HUDEP-2 (cell line): Measurements from ENCODE around the gene HELZ.
"Not testable (repeated sequence)": the region's sequence is repeated elsewhere in the genome, so short reads cannot be mapped to it uniquely, and the experiment has no call there.

Experiments used
- DNase-seq, 76 experiments: peaks; one replicate each; lab custom pipeline; 2025; ENCODE audit not compliant: unreplicated experiment in 76 of 76; lab: John Stamatoyannopoulos, UW

Gene HELZ

DNA sequence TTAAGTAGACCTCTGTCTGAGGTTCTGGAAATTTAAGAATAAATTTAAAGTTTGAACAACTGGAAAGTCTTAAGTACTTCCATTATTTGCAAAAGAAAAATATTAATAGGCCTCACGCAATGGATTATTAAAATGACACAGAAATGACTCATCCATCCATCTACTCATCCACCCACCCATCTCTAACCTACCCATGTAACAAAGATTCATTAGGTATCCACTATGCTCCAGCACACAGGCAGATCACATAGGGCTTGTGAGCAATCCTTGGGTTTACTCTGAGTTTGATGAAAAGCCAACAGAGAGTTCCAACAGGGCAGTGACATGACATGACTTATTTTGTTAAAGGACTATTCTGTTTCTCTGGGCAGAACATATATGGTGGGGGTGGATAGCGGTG is 93.3 kb downstream of the HELZ start:
- DNase-seq: no peak

DNA sequence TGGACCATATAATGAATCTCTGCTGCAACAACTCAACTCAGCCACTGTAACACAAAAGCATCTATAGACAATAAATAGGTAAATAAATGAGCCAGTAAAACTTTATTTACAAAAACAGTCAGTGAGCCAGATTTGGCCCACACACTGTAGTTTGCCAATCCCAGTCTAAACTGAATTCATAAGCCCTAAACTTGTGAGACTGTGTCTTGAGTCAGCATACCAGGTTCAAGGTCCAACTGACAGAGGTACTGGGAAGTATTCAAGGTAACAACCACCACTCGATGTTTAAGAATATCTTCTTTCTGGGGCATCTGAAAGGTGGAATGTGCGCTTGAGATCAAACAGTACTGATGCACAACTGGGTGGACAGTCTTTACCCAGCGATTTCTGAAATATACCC is 94.2 kb downstream of the HELZ start:
- no peak for DNase-seq

DNA sequence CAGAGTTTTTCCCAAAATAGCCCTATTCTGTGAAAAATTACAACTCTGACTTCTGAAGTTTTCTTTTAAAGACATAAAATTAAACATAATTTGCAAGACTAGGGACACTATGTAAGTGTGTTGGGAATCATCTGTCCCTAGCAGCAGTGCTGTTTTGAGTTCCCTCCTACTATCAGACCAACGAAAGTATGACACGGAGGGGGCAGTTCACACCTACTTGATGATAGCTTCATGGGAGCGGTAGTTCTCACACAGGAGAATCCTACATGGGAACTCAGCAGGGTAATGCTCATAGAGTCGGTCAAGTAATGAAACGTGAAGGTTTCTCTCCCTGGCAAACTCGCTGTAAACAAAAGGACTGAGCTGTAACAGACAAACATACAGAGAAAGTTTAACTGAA is 96.6 kb downstream of the HELZ start:
- no peak for DNase-seq

DNA sequence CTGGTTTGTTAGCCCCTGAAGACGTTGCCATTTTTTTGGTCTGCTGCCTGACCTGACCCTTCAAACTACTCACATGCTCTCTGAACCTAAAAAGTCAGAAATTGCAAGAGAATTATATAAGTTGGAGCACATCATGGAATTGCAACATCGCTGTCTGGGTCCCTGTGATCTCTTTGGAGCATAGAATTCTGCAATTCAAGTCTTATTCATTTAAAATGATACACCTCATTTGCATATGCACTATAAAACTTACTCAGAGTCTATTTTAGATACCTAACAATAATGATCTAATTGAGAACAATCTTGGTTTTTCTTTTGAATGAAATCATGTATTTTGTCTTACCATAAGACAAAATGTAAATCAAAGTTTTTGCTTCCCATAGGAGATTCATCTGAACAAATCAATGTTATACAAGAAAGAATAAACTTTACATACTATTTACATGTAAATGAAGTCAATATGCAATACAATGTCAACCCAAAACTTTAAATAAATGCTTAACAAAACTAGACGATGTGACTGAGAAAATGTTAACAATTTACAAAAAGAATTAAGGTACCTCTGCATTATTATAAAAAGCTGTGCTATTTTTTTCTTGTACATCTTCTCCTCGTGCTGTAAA is 99.7 kb downstream of the HELZ start:
- DNase-seq: no peak

DNA sequence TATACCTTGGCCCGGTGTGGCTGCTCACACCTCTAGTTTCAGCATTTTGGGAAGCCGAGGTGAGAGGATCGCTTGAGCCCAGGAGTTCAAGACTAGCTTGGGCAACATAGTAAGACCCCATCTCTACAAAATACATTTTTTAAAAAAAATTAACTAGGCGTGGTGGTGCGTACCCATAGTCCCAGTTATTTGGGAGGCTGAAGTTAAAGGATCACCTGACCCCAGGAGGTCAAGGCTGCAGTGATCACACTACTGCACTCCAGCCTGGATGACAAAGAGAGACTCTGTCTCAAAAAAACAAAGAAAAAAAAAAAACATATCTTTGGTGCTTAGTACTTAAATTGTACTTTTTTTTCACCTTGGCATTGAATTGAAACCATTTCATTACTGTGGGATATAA is 101.7 kb downstream of the HELZ start:
- DNase-seq: no peak

DNA sequence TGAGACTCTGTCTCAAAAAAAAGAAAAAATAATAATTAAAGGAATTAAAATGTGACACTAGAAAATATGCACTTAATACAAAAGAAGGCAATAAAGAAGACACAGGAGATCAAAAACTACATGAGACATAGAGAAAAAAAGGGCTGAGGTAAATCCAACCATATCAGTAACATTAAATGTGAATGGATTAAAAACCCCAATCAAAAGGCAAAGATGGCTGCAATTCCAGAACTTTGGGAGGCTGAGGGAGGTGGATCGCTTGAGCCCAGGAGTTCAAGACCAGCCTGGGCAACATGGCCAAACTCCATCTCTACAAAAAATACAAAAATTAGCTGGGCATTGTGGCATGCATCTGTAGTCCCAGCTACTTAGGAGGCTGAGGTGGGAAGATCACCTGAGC is 103.0 kb downstream of the HELZ start:
- DNase-seq: not testable (repeated sequence)

DNA sequence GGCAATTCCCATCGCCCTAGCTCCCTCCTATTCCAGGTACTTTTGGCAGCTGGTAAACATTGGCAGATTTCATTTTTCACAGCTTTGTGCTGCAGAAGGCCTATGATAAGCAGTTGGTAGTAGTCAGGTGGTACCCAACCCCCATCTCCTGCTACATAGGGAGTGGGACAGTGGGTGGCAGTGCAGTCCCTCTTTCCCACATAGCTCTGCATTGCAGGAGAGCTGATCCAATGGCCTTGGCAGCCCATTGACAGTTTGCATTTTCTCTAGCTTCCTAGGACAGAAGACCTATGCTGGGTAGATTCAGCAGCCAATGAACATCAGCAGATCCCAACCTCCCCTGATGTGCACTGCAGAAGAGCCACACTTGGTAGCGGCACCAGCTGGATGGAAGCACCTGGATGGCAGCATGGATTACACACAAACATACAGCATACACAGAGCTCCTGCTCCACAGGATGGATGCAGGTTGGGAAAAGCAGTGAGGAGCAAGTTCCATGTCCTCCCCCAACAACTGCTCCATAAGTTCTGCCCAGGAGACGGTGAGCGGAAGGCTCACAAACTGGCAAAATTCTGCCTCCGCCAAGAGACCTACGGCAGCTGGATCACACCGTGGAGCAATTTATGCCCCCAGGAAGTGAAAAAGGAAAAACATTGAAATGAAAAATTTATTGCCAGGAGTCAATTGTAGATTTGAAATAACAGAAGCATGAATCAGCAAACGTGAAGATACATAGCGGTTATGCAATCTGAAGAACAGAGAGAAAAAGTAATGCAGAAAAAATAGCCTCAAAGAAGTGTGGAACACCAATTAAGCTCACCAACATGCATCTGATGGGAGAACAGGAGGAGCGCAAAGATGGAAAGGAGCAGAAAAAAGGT is 105.0 kb downstream of the HELZ start:
- peak in 3 of 76 experiments; percentile 5 to 10 (median 5) for DNase-seq

DNA sequence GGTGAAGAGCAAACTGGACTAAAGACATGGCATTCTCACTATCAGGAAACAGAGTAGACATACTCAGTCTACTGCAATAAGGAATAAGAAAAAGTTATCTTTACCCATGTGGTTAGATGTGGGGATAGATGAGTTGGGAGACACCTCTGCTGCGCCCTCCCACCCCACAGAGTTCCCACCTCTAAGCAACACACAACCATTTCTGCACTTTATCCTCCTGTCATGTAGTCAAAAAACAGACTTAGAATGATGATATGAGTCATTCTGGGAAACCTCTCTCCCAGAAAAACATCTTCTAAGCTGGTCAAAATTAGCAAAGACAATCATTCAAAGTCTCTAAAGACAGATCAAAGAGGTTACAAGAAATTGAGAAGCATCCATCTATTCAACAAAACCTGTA is 105.7 kb downstream of the HELZ start:
- no peak for DNase-seq

DNA sequence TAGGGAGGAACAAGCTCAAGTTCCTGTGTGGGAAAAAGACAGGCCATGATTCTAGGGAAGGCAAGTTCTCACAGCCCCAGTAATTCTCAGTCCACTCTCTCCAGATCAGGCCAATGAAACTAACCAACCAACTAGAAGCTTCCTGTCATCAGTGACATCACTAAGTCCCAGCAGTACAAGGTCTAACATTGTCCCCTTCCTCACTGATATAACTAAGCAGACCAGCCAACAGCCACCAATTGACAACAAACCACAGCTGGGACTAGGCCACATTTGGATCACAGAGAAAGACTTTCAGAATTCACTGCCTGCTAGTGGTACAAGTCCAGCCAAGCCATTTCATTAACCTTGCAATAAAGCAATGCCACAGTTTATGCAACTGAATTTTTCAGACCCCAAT is 106.6 kb downstream of the HELZ start:
- DNase-seq: no peak

DNA sequence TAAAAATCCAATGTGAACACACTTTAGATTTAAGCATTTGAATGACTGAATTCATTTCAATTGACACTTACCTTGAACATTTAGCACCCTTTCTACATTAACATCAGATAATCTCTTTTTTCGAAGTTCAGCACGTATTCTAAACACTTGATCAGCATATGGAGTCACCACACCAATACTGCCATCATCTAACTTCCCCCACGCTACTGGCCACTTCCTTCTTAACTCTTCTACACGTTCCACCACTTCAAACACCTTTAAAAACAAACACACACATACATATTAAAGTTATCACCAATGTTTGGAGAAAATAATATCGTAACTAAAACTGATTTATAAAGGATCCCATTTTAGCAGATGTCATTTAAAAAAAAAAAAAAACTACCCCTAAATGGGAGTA is 107.1 kb downstream of the HELZ start:
- no peak for DNase-seq

DNA sequence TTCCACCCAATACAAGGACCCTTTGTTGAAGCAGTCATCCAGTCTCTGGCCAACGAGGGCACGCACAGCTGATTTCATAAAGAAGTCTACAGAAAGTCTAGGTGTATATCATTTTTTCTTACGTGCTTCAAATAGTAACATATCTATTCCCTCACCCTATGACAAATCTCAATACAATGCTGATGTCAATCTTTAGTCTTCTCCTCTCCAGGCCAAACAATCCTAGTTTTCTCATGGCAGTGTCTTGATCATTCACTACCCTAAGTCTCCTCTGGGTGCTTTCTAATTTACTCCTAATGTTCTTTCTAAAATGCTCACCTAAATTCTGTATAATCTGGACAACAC is 108.0 kb downstream of the HELZ start:
- no peak for DNase-seq

DNA sequence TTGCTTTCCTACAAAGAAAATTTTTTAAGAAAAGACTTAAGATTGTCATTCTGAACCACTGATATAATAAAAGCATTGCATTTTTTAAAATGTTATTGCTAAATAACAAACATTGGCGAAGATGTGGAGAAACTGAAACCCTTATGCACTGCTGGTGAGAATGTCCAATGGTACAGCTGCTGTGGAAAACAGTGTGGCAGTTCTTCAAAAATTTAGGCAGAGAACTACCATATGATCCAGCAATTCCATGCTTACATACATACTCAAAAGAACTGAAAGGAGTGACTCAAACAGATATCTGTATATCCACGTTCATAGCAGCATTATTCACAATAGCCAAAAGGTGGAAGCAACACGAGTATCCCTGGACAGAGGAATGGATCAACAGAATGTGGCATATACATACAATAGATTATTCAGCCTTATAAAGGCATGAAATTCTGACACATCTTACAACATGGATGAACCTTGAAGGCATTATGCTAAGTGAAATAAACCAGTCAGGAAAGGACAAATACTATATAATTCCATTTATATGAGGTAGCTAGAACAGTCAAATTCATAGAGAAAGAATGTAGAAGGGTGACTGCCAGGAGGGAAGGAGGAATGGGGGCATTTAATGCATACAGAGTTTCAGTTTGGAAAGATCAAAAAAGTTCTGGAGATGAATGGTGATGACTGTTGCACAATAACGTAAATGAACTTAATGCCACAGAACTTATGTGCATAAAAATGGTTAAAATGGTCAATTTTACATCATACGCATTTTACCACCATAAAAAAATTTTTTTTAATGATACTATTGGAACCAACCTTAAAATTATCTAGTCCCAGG is 108.6 kb downstream of the HELZ start:
- no peak for DNase-seq

DNA sequence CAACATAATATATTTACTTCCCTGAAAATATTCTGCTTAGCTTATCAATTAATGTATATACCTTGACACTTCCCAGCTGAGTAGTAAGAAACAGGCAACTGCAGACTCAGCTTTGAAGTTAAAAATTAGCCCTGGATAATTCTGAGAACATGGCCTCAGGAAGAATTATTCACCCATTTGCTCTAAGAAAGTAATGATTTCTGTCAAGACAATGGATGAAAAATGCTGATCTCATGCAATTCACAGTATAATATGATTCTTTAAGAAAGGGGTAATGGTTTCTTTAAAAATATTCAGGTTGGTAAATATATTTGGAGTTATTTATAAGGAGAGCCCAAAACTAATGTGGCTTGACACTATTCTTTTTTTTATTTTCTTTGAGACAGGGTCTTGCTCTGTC is 111.8 kb downstream of the HELZ start:
- DNase-seq: no peak

DNA sequence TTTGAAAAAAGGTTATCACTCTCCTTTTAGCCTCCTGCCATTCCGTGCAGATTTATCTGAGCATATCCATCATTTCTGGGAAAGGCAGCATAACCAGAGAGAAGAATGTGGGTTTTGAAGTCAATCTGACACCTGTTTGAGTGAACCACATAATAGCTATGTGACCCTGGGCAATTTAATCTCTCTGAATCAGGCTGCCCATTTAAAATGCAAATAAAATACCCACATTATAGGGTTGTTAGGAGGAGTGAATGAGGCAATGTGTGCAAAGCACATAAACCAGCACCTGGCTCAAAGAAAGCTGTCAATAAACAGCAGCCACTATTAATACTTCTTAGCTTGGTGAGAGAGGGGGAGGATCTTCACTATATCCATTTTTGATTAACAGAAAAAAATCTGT is 112.6 kb downstream of the HELZ start:
- no peak for DNase-seq

DNA sequence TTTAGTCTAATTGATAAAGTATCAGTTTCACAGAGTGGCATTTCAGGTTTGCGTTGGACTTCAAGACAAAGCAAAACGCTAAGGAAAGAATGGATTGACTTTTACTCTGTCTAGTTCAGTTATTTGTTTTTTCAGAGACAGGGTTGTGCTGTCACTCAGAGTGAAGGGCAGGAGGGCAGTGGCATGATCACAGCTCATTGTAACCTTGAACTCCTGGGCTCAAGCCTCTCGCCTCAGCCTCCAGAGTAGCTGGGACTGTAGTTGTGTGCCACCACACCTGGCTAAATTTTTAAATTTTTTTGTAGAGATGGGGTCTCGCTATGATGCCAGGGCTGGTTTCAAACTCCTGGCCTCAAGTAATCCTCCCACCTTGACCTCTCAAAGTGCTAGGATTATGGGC is 114.2 kb downstream of the HELZ start:
- no peak for DNase-seq

DNA sequence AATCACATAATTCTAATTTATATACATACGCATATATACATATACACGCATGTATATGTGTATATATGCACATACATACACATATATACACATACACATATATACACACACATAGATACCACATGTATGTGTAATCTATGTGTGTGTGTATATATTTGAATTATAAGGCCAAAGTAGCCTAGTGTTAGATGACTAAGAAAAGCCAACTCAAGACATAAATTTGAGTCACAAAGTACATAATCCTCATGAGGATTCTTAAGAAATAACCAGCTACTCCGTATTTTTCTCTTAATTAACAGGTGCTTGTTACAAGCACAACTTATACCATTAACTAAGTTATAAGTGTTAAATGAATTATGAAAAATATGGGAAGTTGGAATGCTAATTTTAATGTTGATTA is 115.7 kb downstream of the HELZ start:
- no peak for DNase-seq

DNA sequence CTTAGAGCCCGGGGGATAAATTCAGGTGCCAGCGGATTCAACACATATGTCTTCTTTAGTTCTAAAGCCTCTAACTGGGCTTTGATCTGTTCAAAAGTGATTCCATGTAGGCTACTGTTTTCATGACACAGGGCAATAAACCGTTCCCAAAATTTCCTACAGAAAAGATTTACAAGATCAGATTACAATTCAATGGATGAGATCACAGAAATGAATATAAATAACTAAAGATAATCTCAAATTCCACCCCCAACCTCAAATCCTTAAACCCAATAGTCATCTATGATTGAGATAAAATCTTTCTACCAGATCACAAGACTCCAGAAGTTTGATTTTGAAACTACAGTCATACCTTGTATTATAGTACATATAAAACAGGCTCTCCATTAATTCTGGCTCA is 116.3 kb downstream of the HELZ start:
- DNase-seq: no peak

DNA sequence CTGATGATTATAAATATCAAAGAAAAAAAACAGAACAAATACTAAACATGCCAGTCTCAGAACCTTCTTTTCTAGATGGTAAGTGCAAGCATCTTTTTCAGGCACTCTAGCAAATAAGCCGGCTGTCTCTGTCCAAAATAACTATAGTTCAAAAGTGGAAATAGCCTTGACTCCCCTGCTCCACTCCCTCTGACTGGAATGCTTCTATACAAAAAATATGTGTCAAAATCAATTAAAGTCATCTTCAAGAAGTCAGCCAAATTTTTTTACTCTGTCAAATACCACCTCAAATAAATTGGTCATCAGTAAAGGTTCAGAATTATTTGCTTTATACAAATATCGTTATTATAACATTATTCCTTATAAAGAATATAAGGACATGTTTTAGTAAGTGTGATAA is 117.1 kb downstream of the HELZ start:
- no peak for DNase-seq

DNA sequence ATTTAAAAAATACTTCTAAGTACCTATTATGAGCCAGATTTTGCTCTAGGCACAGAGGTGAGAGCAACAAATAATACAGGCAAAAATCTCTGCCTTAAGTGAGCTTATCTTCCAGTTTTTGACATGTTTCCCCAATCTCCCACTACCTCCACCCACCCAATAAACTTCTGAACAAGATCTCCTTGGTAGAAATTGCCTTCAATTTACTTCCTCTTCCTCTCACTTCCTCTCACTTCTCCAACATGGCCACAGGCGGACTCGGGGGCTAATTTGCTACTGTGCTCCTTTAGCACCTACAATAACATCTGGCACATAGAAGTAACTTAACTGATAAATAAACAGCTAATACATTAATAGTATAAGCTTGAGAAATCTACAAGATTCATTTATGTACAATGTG is 118.0 kb downstream of the HELZ start:
- DNase-seq: no peak

DNA sequence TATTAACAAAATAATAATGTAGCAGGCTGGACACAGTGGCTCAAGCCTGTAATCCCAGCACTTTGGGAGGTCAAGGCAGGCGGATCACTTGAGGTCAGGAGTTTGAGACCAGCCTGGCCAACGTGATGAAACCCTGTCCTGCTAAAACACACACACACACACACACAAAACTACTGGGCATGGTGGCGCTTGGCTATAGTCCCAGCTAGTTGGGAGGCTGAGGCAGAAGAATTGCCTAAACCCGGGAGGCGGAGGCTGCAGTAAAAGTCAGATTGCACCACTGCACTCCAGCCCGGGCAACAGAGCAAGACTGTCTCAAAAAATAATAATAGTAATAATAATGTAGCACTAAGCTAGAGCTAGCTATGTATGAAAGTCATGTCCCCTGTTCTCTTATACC is 118.5 kb downstream of the HELZ start:
- DNase-seq: not testable (repeated sequence)

DNA sequence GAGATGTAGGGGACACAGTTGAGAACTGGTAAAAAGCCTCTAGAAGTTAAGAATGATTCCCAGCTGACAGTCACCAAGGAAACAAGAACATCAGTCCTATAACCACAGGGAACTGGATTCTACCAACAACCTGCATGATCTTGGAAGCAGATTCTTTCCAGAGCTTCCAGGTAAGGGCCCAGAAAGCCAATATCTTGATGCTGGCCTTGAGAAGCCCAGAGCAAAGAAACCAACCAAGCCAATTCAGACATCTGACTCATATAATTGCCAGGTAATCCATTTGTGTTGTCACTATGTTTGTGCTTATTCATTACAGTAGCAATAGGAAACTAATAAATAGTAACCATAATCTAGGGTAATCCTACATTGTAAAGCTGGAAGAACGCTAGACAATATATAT is 119.1 kb downstream of the HELZ start:
- DNase-seq: no peak

DNA sequence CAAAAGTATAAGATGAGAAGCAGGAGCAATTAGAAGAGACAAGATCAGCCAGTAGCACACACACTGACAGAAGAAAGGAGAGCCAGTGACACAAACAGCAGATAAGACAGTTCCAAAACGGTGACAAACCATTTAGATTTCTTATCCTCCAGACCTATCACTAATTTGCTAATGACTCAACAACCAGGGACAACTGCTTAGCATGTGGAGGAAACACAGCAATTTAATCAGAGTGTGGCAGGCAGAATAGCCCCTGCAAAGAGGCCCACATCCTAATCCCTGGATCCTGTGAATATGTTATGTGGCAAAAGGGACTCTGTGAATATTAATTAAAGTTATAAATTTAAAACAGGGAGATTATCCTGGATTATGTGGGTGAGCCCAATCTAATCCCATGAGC is 119.6 kb downstream of the HELZ start:
- peak in 23 of 76 experiments; percentile 3 to 64 (median 16) for DNase-seq
